DOHH2 (cell line): ENCODE measurements around the gene ZNF561.

Experiments
- H3F3A ChIP-seq: fragments of 200-600 bp; sonication (generic), shearing (Covaris generic); 2 replicates; pipeline ENCODE4 v1.6.0; 2016; ENCODE audit warnings: antibody characterized with exemption, mild to moderate bottlenecking; ENCODE audit not compliant: control insufficient read depth, insufficient read depth
- H3K27ac ChIP-seq: fragments of 200-600 bp; sonication (generic); 2 replicates; pipeline ENCODE4 v1.5.1; 2014; ENCODE audit warnings: low read depth, mild to moderate bottlenecking, low read length, moderate library complexity
- H3K27me3 ChIP-seq: fragments of 200-600 bp; sonication (generic); 2 replicates; pipeline ENCODE4 v1.6.1; 2014; ENCODE audit warnings: mild to moderate bottlenecking, low read length, mixed read lengths; ENCODE audit not compliant: control insufficient read depth
- H3K36me3 ChIP-seq: fragments of 200-600 bp; sonication (generic); 2 replicates; pipeline ENCODE4 v1.6.1; 2014; ENCODE audit warnings: mild to moderate bottlenecking, low read length, moderate library complexity, mixed read lengths; ENCODE audit not compliant: control insufficient read depth
- H3K4me1 ChIP-seq: fragments of 200-600 bp; sonication (generic); 2 replicates; pipeline ENCODE4 v1.6.1; 2014; ENCODE audit warnings: mild to moderate bottlenecking, low read length, mixed read lengths; ENCODE audit not compliant: control insufficient read depth
- H3K4me2 ChIP-seq: fragments of 200-600 bp; sonication (generic); 2 replicates; pipeline ENCODE4 v1.6.0; 2014; ENCODE audit warnings: mild to moderate bottlenecking, low read length, moderate library complexity
- H3K4me3 ChIP-seq: fragments of 200-600 bp; sonication (generic); 2 replicates; pipeline ENCODE4 v1.5.1; 2014; ENCODE audit warnings: mild to moderate bottlenecking, low read length, mixed read lengths
- H3K79me2 ChIP-seq: fragments of 200-600 bp; sonication (generic); 2 replicates; pipeline ENCODE4 v1.6.1; 2014; ENCODE audit warnings: mild to moderate bottlenecking, low read length, mixed read lengths; ENCODE audit not compliant: control insufficient read depth
- H3K9me2 ChIP-seq: fragments of 200-600 bp; sonication (generic); replicated peaks from 2 replicates; pipeline ENCODE4 v1.6.1; 2014; ENCODE audit warnings: mild to moderate bottlenecking, low read length, mixed read lengths; ENCODE audit not compliant: control insufficient read depth
- H3K9me3 ChIP-seq: fragments of 200-600 bp; sonication (generic); 2 replicates; pipeline ENCODE4 v1.6.1; 2014; ENCODE audit warnings: antibody characterized with exemption, low read length, mixed read lengths; ENCODE audit not compliant: control insufficient read depth, insufficient read depth
- H4K20me1 ChIP-seq: fragments of 200-600 bp; sonication (generic); 2 replicates; pipeline ENCODE4 v1.6.0; 2014; ENCODE audit warnings: low read depth, mild to moderate bottlenecking, antibody characterized with exemption, low read length, moderate library complexity; ENCODE audit not compliant: control insufficient read depth, insufficient read depth
- EZH2phosphoT487 ChIP-seq: fragments of 200-600 bp; sonication (generic); IDR thresholded peaks from 2 replicates; pipeline ENCODE4 v1.6.1; 2017; ENCODE audit warnings: borderline replicate concordance, mild to moderate bottlenecking, antibody characterized with exemption, low read length, moderate library complexity, mixed read lengths
- TF ChIP-seq, protein P1 (sequence below): fragments of 200-600 bp; sonication (generic); IDR thresholded peaks from one replicate; pipeline ENCODE4 v1.5.1; 2014; ENCODE audit warnings: antibody characterized with exemption, mild to moderate bottlenecking, low read depth, low read length; ENCODE audit not compliant: poor library complexity, severe bottlenecking

ZNF561 gene

DNA sequence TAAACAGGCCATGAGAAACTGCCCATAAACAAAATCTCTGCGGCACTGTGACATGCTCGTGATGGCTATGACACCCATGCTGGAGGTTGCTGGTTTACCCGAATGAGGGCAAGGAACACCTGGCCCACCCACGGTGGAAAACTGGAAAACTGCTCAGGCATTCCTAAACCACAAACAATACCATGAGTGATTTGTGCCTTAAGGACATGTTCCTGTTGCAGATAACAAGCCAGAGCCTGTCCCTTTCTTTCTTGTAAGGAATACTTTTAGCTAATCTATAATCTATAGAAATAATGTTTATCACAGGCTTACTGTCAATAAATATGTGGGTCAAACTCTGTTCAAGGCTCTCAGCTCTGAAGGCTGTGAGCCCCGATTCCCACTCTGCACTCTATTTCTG is 12.1 kb downstream of the ZNF561 start:
- Histone ChIP-seq H3K9me2 (no peaks in the 10 kb centered on the region), H3K4me3 (no peak overlapping the region), H3K4me1 (no peaks in the 10 kb centered on the region), H4K20me1 (no peaks in the 10 kb centered on the region), H3K4me2 (no peak overlapping the region), H3F3A (no peaks in the 10 kb centered on the region), H3K27ac (no peak overlapping the region), H3K27me3 (no peaks in the 10 kb centered on the region), H3K9me3 (peaks cover 12% of the 10 kb centered on the region), H3K36me3 (peaks cover 56% of the 10 kb centered on the region), H3K79me2 (no peaks in the 10 kb centered on the region)
- TF ChIP-seq, protein P1, sequence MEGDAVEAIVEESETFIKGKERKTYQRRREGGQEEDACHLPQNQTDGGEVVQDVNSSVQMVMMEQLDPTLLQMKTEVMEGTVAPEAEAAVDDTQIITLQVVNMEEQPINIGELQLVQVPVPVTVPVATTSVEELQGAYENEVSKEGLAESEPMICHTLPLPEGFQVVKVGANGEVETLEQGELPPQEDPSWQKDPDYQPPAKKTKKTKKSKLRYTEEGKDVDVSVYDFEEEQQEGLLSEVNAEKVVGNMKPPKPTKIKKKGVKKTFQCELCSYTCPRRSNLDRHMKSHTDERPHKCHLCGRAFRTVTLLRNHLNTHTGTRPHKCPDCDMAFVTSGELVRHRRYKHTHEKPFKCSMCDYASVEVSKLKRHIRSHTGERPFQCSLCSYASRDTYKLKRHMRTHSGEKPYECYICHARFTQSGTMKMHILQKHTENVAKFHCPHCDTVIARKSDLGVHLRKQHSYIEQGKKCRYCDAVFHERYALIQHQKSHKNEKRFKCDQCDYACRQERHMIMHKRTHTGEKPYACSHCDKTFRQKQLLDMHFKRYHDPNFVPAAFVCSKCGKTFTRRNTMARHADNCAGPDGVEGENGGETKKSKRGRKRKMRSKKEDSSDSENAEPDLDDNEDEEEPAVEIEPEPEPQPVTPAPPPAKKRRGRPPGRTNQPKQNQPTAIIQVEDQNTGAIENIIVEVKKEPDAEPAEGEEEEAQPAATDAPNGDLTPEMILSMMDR = no peak
- TF ChIP-seq EZH2phosphoT487 = no peak

DNA sequence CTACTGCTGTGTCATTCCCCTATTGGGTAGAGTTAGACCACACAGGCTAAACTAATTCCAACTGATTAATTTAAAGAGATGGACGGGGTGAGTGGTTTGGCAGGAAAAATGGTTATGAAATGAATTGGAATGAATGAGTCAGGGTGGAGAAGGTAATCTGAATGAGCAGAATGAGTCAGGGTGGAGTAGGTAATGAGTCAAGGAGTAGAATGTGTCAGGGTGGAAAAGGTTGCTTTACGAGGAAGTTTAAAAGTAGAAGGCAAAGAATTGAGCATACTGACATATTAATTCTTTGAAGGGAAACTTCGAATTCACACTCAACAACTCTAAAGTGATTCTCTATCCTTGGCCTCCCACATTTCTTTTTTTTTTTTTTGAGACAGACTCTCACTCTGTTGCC is 24.0 kb downstream of the ZNF561 start:
- TF ChIP-seq EZH2phosphoT487 = no peak
- TF ChIP-seq, protein P1 = no peak

DNA sequence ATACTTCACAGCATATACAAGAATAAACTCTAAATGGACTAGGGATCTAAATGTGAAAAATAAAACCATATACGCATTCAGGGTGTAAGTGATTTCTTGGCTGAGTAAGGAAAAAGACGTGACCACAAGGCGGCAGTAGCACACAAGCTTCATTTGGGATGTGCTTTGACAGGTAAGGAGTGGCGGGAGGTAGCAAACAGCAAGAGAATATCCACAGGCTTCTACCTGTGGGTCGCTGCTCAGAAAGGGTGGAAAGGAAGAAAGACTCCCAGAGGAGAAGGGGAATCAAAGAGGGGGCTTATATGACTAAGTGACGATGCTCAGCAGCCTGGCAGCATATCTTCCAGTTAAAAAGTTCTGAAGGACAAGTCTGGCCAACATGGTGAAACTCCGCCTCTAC is 34.3 kb downstream of the ZNF561 start:
- Histone ChIP-seq H3K4me3 (no peak overlapping the region), H3K4me2 (no peak overlapping the region), H3K9me2 (no peaks in the 10 kb centered on the region)

More for the DNA sequence above, 24.0 kb downstream of the ZNF561 start:
- Histone ChIP-seq H3K4me3 (no peak overlapping the region), H3K79me2 (no peaks in the 10 kb centered on the region), H3K4me1 (no peaks in the 10 kb centered on the region), H3K9me2 (no peaks in the 10 kb centered on the region), H4K20me1 (no peaks in the 10 kb centered on the region), H3K9me3 (peaks cover 12% of the 10 kb centered on the region), H3K27ac (no peak overlapping the region), H3K4me2 (no peak overlapping the region), H3K36me3 (no peaks in the 10 kb centered on the region), H3K27me3 (no peaks in the 10 kb centered on the region), H3F3A (no peaks in the 10 kb centered on the region)

More for the DNA sequence above, 34.3 kb downstream of the ZNF561 start:
- peaks cover 8% of the 10 kb centered on the region for H3K9me3 ChIP-seq
- peaks cover 15% of the 10 kb centered on the region for H3K4me1 ChIP-seq
- TF ChIP-seq EZH2phosphoT487 = no peak
- TF ChIP-seq, protein P1 = peak; percentile 66
- no peaks in the 10 kb centered on the region for H3F3A ChIP-seq
- peaks cover 29% of the 10 kb centered on the region for H3K79me2 ChIP-seq
- no peaks in the 10 kb centered on the region for H4K20me1 ChIP-seq
- no peaks in the 10 kb centered on the region for H3K27me3 ChIP-seq
- no peak overlapping the region for H3K27ac ChIP-seq
- peaks cover 21% of the 10 kb centered on the region for H3K36me3 ChIP-seq
